ENCODE measurements around the gene CTDSPL2. TPM values are rescaled to one million over a fixed set of nuclear protein-coding genes. Genes with fewer than 3 reads are reported as not detected.
A peak's percentile ranks its signal among the peaks of the same experiment; 100 is the strongest.

The CTDSPL2 gene
- total RNA-seq, result 37.2 TPM
- long read RNA-seq, full-length matches to known transcripts, result 8 of 33 reads
- long read RNA-seq, partial matches to known transcripts, result 11 of 33 reads
- long read RNA-seq, other reads (novel, unspliced or antisense), result 14 of 33 reads

GRCh38 chr15:44426975-44427755 lies at the start of gene CTDSPL2:
Gene CTDSPL2 (plus strand): TSS chr15:44427629. CDS start chr15:44459015, 31,386 bp downstream.
- intact Hi-C loops (cut with DNase I), result no loop called here
- TF ChIP-seq CTCF (IDR thresholded peaks at IDR 0.05), result peak; percentile 53
- H3K27ac ChIP-seq, result peak within 1 kb of the TSS; percentile 93
- H3K4me3 ChIP-seq, result peak within 1 kb of the TSS; percentile 95
- peaks cover 4% of the 10 kb centered on the region for H3K36me3 ChIP-seq
- peaks cover 20% of the 10 kb centered on the region for H3K4me1 ChIP-seq
- ATAC-seq (peak; percentile 99 to 100), DNase-seq (peak; percentile 98)
- H3K9me3 ChIP-seq, result no peaks in the 10 kb centered on the region
- H3K27me3 ChIP-seq (ENCODE audit: low read depth), result no peaks in the 10 kb centered on the region

GRCh38 chr15:44381236-44381635 lies 46.2 kb upstream of the CTDSPL2 start:
- H3K36me3 ChIP-seq, result peaks cover 17% of the 10 kb centered on the region
- intact Hi-C loops (cut with DNase I), result no loop called here

GRCh38 chr15:44385344-44385942 lies 42.0 kb upstream of the CTDSPL2 start:
- no peak overlapping the region for H3K4me3 ChIP-seq
- H3K9me3 ChIP-seq, result no peaks in the 10 kb centered on the region
- ATAC-seq (no peak), DNase-seq (no peak)
- intact Hi-C loops (cut with DNase I), result no loop called here
- peaks cover 11% of the 10 kb centered on the region for H3K36me3 ChIP-seq
- TF ChIP-seq CTCF (IDR thresholded peaks at IDR 0.05), result no peak
- H3K27me3 ChIP-seq (ENCODE audit: low read depth), result no peaks in the 10 kb centered on the region
- H3K27ac ChIP-seq, result no peak overlapping the region
- no peaks in the 10 kb centered on the region for H3K4me1 ChIP-seq

More at GRCh38 chr15:44381236-44381635, 46.2 kb upstream of the CTDSPL2 start:
- H3K4me1 ChIP-seq, result no peaks in the 10 kb centered on the region
- no peak for TF ChIP-seq CTCF (IDR thresholded peaks at IDR 0.05)
- DNase-seq (no peak), ATAC-seq (no peak)
- H3K9me3 ChIP-seq, result no peaks in the 10 kb centered on the region
- H3K27ac ChIP-seq, result no peak overlapping the region
- H3K4me3 ChIP-seq, result no peak overlapping the region
- no peaks in the 10 kb centered on the region for H3K27me3 ChIP-seq (ENCODE audit: low read depth)

- H3K27me3 ChIP-seq (ENCODE audit: low read depth), result no peaks in the 10 kb centered on the region
- no peak for TF ChIP-seq CTCF (IDR thresholded peaks at IDR 0.05)
- no peaks in the 10 kb centered on the region for H3K9me3 ChIP-seq
- DNase-seq (no peak), ATAC-seq (no peak)
- intact Hi-C loops (cut with DNase I), result no loop called here
- no peak overlapping the region for H3K4me3 ChIP-seq
- peaks cover 15% of the 10 kb centered on the region for H3K36me3 ChIP-seq
- no peaks in the 10 kb centered on the region for H3K4me1 ChIP-seq
- H3K27ac ChIP-seq, result no peak overlapping the region
Measured at GRCh38 chr15:44394062-44394461, 33.4 kb upstream of the CTDSPL2 start.

- Histone ChIP-seq H3K27me3 (ENCODE audit: low read depth) (no peaks in the 10 kb centered on the region), H3K27ac (no peak overlapping the region), H3K9me3 (no peaks in the 10 kb centered on the region), H3K4me3 (no peak overlapping the region), H3K4me1 (no peaks in the 10 kb centered on the region), H3K36me3 (peaks cover 10% of the 10 kb centered on the region)
- DNase-seq (no peak), ATAC-seq (no peak)
- intact Hi-C loops (cut with DNase I), result no loop called here
- no peak for TF ChIP-seq CTCF (IDR thresholded peaks at IDR 0.05)
Measured at GRCh38 chr15:44394562-44394961, 32.9 kb upstream of the CTDSPL2 start.

Data from lower lobe of right lung (tissue), 2 donors.